ENCODE measurements around the gene ADRA2C.

GRCh38 chr4:3772632-3773031 lies 6.4 kb downstream of the ADRA2C start:
- no peak for TF ChIP-seq CTCF (IDR thresholded peaks at IDR 0.05; ENCODE audit: poor library complexity)
- no peak for TF ChIP-seq EZH2 (IDR thresholded peaks at IDR 0.05; ENCODE audit: borderline replicate concordance)

Data from hepatocyte (in vitro differentiated cells).